K562 treated with DMSO at 1 percent for 24 hours (cell line): Measurements from ENCODE around the gene TP53TG5. TPM values are rescaled to one million over a fixed set of nuclear protein-coding genes. Genes with fewer than 3 reads are reported as not detected.

ENCODE experiments used
- total RNA-seq: library from RNA; unstranded; fragments of 300-600 nt; gene quantifications from 2 replicates; pipeline ENCODE4 v1.2.3, GENCODE V29; 2022; ENCODE audit warnings: low read depth; ENCODE audit not compliant: insufficient read depth

TP53TG5 gene
- total RNA-seq = 0.41 TPM in 1 of 2 replicates, not detected in the other

DNA sequence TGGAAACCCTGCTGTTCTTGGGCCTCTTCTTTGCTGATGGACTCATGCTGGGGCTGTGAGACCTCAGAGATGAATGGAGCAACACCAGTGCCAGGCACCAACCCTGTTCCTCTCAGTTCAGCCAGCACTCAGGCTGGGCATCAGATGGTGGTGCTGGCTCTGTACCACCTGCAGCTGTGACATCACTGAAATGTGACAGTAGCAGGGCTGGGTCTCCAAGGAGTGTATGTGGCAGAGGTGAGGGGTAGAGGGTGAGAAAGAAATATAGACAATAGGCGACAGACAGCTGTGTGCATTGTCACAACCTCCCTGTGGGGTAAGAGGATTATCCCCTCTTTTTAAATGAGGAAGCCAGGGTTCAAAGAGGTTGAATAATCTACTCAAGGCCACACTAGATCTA, at the start of gene TP53TG5:
TP53TG5 (minus strand) TSS at position 135 of the 400 bp plus-strand sequence; CDS start at position 46, 89 bp downstream.

DNA sequence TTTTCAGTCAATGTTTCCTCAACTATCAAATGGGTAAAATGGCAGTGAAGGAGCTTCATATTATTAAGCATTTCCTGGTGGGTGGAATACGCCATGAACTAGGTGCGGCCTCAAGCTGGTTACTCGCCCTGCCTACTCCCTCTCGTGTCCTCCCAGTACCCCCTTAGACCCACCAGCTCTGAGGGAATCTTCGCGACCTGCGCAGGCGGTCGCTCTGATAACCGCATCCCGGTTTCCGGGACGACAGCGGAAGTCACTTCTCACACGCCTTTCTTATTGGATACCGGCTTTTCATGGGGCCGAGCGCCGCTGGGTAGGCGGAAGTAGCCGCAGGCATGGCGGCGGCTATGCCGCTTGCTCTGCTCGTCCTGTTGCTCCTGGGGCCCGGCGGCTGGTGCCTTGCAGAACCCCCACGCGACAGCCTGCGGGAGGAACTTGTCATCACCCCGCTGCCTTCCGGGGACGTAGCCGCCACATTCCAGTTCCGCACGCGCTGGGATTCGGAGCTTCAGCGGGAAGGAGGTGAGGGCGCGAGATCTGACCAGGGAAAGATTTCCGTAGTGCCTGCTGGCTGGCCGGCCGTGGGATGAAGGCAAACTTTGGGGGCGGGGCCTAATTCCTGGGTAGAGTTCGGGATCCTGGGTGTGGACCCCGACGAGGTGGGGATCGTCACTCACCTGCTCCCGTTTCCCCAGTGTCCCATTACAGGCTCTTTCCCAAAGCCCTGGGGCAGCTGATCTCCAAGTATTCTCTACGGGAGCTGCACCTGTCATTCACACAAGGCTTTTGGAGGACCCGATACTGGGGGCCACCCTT, 37.9 kb upstream of the TP53TG5 start, which contains the start of gene PIGT:
PIGT (plus strand) TSS at position 320 of the 816 bp plus-strand sequence; CDS start at position 336, 16 bp downstream.

DNA sequence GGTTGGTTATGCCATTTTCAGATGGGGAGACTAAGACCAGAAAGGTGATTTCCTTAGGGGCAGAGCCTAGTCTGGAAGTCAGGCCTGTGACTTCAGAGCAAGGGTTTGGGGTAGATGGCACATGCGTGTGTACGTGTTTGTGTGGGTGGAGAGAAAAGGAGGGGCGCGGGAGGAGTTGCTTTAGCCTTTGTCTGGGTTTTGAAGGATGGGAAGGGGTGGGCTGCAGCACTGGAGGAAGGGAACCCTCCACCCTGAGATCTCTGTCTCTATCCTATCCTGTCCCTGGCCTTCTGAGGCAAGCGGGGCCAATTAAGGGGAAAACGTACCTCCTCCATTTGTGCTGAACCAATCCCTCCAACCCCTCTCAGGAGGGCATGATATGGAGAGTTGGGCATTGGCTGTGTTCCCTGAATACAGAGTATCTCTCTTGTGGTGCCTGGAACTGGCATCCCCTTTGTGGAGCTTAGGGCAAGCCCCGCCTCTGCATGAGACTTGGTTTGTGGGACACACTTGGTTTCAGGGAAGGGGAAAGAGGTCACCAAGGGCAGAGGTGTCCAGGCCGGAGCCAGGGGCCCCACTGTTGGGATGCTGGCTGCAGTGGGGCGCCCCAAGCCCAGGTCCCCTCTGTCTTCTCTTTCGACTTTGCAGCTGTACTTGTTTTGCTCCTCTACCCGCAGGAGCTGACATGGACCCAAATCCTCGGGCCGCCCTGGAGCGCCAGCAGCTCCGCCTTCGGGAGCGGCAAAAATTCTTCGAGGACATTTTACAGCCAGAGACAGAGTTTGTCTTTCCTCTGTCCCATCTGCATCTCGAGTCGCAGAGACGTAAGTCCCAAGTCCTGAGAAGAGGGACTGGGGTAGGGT, 29.9 kb upstream of the TP53TG5 start, which contains the start of gene DBNDD2:
DBNDD2 (plus strand) TSS at position 507 of the 863 bp plus-strand sequence; CDS start at position 686, 179 bp downstream.

DNA sequence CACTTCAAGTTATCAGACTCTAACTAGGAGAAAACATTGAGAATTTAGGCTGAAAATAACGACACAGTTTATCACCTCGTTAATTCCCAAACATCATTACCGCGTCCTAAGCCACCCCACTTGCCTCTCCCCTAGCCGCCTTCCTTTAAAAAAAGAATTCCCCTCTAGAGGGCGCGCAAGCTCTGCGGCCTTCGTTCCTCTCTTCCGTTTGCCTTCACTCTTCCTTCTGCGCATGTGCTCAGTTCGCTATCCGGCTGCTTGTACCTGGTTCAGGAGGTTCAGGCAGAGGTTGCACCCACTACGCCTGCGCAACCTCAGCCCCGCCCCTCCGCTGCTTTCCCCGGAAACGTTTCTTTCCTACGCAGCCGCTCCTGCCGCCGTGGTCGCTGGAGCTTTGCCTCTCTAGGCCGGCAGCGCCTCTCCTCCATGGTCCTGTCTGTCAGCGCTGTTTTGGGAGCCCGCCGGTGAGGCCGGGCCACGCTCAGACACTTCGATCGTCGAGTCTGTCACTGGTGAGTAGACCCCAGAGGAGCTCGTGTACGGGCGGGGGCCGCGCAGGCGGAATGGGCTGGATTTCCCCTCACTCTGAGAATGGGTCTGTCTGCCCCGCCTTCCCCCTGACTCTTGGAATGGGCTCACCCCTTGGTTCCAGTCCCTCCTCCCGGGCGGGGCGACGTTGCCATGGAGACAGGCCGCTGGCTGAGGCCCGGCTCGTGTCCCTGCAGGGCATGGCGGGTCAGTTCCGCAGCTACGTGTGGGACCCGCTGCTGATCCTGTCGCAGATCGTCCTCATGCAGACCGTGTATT, 15.1 kb downstream of the TP53TG5 start, which contains the start of gene SYS1:
SYS1 (plus strand) TSS at position 353 of the 807 bp plus-strand sequence; CDS start at position 729, 376 bp downstream.

DNA sequence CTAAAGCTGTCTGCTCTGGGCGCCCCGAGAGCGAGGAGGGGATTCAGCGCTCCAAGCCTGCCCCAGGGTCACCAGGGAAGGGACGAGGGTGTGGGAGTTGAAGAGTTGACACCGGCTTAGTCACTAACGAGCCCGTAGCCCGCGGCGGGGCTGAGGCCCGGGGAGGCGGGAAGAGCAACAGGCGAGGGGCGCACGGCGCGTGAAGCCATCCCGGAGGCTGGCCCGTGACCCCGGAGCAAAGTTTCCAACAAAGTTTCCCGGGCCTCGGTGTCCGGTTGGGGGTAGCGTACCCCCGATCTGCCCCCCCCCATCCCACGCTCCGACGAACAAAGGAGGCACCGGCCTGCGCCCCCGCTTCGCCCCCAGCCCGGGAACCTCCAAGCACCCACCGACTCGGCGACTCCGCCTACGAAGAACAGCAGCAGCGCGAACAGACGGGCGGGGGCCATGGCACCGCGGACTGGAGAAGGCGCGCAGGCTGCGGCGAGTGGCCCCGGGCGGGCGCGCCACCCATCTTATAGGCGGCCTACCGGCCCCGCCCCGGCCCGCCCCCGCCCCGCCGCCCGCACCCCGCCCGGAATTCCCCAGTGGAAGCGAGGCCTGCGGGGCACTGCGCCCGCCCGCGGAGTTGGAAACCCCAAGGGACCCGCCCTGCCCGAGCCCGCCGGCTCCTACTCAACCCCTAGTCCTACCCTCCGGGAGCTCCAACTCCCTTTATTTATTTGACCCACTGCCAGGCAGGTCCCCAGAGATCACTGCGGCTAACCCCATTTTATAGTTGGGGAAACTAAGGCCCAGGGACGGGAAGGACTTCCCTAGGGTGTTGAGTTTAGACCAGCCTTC, 30.0 kb downstream of the TP53TG5 start, which contains the start of gene SDC4:
SDC4 (minus strand) TSS at position 489 of the 843 bp plus-strand sequence; CDS start at position 449, 40 bp downstream.

Other genes starting within 250 kb of the TP53TG5 start
- gene PI3, start 203.4 kb downstream of the TP53TG5 start, total RNA-seq = not detected in 2 replicates
- gene SEMG1, start 171.3 kb downstream of the TP53TG5 start, total RNA-seq = not detected in 2 replicates
- not detected in 2 replicates for gene SEMG2, start 157.0 kb downstream of the TP53TG5 start, total RNA-seq
- not detected in 2 replicates for gene SLPI, start 123.8 kb downstream of the TP53TG5 start, total RNA-seq
- gene RBPJL, start 71.5 kb downstream of the TP53TG5 start, total RNA-seq = not detected in 2 replicates
- gene MATN4, start 70.0 kb downstream of the TP53TG5 start, total RNA-seq = 0.22 TPM in 1 of 2 replicates, not detected in the other
- gene SDC4, start 29.9 kb downstream of the TP53TG5 start, total RNA-seq = 11.9 and 12.1 TPM in 2 replicates
- 25.8 and 30.4 TPM in 2 replicates for gene SYS1, start 15.2 kb downstream of the TP53TG5 start, total RNA-seq
- gene DBNDD2, start 30.0 kb upstream of the TP53TG5 start, total RNA-seq = 40.5 and 44.7 TPM in 2 replicates
- gene PIGT, start 37.8 kb upstream of the TP53TG5 start, total RNA-seq = 109 and 122 TPM in 2 replicates
- gene WFDC2, start 91.4 kb upstream of the TP53TG5 start, total RNA-seq = not detected in 2 replicates
- not detected in 2 replicates for gene SPINT3, start 137.3 kb upstream of the TP53TG5 start, total RNA-seq
- not detected in 2 replicates for gene WFDC6, start 161.2 kb upstream of the TP53TG5 start, total RNA-seq
- not detected in 2 replicates for gene EPPIN, start 169.1 kb upstream of the TP53TG5 start, total RNA-seq
- gene WFDC8, start 201.0 kb upstream of the TP53TG5 start, total RNA-seq = not detected in 2 replicates